GM21529 (cell line): ENCODE results near the gene KCNH5.

Source experiments
- ATAC-seq: cut with Tn5 transposase; IDR thresholded peaks from one replicate; pipeline ENCODE4 v1.9.1; 2021; ENCODE audit not compliant: unreplicated experiment

The KCNH5 gene, protein sequence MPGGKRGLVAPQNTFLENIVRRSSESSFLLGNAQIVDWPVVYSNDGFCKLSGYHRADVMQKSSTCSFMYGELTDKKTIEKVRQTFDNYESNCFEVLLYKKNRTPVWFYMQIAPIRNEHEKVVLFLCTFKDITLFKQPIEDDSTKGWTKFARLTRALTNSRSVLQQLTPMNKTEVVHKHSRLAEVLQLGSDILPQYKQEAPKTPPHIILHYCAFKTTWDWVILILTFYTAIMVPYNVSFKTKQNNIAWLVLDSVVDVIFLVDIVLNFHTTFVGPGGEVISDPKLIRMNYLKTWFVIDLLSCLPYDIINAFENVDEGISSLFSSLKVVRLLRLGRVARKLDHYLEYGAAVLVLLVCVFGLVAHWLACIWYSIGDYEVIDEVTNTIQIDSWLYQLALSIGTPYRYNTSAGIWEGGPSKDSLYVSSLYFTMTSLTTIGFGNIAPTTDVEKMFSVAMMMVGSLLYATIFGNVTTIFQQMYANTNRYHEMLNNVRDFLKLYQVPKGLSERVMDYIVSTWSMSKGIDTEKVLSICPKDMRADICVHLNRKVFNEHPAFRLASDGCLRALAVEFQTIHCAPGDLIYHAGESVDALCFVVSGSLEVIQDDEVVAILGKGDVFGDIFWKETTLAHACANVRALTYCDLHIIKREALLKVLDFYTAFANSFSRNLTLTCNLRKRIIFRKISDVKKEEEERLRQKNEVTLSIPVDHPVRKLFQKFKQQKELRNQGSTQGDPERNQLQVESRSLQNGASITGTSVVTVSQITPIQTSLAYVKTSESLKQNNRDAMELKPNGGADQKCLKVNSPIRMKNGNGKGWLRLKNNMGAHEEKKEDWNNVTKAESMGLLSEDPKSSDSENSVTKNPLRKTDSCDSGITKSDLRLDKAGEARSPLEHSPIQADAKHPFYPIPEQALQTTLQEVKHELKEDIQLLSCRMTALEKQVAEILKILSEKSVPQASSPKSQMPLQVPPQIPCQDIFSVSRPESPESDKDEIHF

GRCh38 chr14:63045234-63045611 is at the start of gene KCNH5:
Gene KCNH5, minus strand, starts transcription at chr14:63045458. Its CDS starts 272 bp downstream, at chr14:63045186.
- ATAC-seq: peak; percentile 40

GRCh38 chr14:63091394-63091996 is 46.2 kb upstream of the KCNH5 start:
- ATAC-seq: no peak

- no peak for ATAC-seq
These were observed 43.6 kb upstream of the KCNH5 start for GRCh38 chr14:63088865-63089264.

GRCh38 chr14:63078569-63078968 is 33.3 kb upstream of the KCNH5 start:
- no peak for ATAC-seq

GRCh38 chr14:63076488-63076887 is 31.2 kb upstream of the KCNH5 start:
- ATAC-seq: no peak

DNA sequence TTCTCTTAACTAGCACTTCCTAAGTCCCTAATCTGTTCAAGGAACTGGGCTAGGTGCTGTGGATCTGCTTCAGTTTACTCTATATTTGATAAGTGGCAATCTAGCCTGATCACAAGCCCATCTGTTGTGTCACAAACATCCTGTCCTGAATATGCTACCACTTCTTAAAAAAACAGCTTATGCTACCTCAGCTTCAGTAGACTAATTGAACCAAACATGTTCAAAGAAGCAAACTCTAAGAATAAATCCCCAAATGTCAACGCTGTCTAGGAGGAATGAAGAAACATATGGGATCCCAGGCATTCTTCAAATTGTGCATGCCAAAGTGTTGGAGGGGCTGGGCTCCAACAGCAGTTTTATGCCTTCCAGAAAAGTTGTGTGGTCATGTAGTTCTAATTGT is 10.4 kb upstream of the KCNH5 start:
- no peak for ATAC-seq

- ATAC-seq: no peak
These were observed 6.7 kb upstream of the KCNH5 start for GRCh38 chr14:63051992-63052391.

- ATAC-seq: no peak
These were observed 6.0 kb upstream of the KCNH5 start for GRCh38 chr14:63051301-63051700.

DNA sequence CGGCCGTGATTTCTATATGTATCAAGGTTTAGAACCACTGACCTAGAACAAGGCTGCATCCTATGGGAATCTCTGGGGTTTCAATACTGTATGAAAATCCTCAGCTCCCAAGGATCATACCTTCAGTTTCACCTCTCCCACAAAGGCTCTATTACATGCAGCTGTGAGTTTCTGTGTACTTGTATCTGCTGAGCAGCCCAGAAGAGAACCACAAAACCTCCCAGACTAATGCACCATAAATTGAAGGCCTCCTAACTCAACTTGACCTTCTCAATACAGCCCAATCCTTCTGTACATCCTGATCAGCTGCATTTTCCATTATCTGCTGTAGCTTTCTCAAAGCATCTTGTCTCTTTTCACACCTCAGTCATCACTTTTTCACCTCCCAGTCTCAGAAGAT is 5.4 kb upstream of the KCNH5 start:
- no peak for ATAC-seq

DNA sequence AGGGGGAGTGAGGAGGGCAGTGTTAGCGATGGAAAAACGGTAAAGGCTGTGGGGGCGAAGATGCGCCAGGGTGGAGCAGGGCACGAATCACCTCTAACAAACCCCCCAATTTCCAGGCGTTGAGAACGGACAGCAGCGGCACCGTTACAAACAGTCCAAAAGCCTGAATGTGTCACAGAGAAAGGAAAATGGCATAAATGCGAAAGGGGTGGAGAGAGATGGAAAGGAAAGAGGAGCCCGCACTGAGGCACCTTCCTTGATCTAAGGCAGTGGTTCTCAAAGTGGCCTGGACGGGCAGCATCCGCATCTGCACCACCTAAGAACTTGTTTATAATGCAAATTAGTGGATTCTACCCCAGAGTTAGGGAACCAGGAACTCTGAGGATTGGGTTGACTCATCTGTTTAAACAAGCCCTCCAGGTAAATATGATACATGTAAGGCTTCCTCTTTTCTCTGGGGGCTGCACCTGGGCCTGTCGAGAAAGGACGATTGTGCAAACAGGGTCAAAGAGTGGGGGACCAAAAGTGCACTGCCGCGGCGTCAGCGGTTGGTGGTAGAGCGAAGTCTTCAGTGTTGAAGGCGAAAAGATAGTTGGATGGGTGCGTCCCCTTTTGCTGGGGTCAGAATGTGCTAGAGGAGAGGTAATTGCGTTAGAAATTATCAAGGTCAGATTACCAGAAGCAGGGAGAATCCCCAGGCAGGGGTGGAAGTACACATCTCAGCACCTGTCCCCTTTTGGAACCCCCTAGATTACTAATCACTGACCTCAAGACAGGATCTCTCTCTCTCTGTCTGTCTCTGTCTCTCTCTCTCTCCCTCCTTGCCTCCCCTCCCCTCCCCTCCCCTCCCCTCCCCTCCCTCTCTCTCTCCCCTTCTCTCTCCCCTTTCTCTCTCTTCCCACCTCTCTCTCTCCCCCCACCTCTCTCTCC is 1.3 kb upstream of the KCNH5 start:
- no peak for ATAC-seq

DNA sequence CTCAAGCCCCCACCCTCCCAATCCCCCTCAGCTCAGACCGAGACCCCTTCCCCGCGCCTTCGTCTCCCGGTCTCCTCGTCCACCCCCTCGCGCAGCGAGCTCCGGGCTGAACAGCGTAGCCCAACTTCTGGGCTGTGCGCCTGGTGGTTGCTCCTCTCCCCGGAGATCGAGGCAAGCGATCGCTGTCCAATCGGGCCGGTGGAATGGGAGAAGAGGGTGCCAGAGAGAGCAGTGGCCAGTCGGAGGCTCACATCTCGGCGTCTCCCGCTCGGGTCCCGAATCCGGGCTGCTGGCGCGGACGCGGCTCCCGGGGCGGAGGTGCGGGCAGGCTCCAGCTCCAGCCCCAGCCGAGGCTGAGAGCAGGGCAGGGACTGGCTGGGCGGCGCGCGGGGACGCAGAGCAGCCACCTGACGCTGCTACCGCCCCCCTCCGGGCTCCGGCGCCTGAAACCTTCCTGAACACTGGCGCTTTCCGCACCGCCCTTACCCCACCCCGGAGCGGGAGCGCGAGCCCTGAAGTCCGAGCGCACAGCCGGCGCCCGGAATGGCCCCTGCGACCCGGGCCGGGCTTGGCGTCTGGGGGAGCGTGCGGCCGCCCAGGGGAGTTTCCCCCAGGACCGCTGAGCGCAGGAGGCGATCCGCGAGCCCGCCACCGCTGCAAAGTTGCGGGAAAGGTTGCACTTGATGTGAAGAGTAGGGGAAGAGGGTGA is 508 bp upstream of the KCNH5 start:
- peak; percentile 22 for ATAC-seq

- ATAC-seq: no peak
These were observed 5.4 kb downstream of the KCNH5 start for GRCh38 chr14:63039866-63040265.

DNA sequence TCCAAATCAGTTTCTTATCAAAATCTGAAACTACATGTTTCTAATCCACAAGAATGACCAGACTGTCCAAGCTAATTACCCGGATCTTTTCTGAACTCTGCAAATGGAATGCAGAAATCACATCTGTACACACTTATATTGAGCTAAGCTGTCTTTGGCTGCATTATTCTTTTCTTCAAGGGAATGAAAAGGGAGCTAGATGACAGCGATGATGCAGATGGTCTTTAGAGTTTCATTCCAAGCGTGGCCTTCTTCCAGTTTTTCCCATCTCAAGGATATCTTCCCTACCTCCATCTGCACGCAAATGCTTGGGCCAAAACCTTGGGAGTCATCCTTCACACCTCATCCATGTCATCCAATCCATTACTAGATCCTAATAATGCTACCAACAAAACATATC is 12.6 kb downstream of the KCNH5 start:
- ATAC-seq: no peak

DNA sequence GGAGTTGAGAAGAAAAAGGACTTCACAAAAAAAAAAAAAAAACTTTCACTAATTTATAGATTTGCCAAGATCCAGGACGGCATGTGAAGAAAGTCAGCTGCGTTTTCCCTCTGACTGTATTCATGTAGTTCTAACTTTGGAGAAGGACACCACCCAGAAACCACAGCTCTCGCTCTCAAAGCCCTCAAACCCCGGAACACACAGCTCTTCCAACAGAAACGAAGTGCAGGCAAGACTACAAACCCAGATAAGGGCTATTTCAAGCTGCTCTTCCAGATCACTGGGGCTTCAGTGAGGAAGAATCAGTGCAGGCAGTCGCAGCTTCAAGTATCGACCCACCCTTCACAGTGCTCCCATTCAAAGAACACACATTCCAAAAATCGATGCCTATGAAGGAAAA is 13.2 kb downstream of the KCNH5 start:
- ATAC-seq: no peak

DNA sequence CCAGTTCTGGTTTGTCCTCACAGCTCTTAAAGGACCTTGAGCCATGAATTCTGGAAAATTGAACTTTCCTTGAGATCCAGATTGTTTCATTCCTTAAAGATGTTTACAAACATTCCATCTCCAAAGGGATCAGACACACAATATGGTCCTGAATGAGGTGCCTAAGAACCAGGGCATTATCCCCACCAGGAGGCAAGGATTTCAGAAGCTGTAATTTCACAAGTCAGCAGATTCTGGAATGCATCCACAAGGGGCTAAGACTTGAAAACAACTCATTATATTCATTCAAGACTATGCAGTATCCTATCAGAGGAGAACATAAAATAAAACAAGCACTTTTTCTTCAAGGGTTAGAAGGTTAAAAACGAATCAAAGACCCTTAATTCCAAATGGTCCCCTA is 15.1 kb downstream of the KCNH5 start:
- ATAC-seq: no peak

GRCh38 chr14:63027719-63028118 is 17.5 kb downstream of the KCNH5 start:
- no peak for ATAC-seq

DNA sequence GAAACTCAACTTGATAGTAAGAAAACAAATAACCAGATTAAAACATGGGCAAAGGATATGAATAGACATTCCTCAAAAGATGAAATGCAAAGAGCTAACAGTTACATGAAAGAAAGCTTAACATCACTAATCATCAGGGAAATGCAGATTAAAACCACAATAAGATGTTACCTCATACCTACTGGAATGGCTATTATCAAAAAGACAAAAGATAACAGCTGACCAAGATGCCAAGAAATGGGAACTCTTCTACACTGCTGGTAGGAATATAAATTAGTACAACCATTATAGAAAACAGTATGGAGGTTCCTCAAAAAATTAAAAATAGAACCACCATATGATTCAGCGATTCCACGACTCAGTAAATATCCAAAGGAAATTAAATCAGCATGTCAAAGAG is 18.8 kb downstream of the KCNH5 start:
- no peak for ATAC-seq

DNA sequence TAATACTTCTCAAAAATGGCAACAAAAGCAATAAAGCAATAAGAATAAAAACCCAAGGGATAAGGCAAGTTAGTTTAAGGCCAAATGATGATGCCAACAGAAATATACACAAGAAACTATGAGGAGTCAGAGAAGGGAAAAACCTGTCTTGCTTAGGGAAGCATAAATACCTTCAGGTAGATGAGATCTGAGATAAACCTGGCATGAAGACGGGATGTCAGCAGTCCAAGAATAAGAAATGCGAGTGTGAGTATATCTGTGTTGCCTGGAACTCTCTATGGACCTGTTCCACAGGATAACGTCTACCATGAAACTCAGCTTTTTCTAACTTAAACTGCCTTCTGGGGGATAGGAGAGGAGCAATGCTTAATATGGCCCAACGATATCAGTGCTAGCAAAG is 30.6 kb downstream of the KCNH5 start:
- ATAC-seq: no peak

DNA sequence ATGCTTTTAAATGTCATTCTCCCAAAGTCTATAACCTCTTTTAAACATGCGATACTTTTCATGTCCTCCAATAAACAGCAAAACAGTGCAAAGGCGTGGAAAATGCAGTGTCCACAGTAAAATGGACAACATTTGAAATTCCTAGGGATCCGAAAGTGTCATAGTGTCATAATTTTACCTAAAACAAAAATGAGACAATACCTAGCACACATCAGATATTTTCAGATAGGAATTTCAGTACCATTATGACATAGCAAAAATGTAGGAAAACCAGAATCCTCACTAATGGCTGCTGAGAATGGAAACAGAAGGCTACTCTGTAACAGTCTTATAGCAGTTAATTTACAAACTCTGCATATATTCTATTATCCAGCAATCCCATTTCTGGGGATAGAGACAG is 33.1 kb downstream of the KCNH5 start:
- ATAC-seq: no peak

DNA sequence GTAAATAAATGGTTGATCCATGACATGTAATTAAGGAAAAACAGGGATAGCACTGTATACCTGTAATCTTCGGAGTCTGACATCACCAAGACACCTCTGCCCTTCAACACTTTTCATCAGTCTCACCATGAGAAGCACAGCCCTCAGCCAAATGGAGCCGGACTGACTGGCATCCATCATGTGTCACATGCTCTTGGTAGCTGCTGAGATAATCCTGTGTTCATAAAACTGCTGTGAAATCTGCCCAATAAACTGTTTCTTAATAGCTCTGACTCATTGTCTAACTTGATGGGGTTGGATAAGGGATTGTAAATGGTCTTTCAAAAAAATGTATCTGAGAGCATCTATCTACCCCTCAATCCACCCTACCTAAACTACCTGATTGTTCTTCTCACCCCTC is 33.6 kb downstream of the KCNH5 start:
- ATAC-seq: no peak
